ENCODE measurements around the gene MUC6.
"Not testable (repeated sequence)": the region's sequence is repeated elsewhere in the genome, so short reads cannot be mapped to it uniquely, and the experiment has no call there.

Gene MUC6

DNA sequence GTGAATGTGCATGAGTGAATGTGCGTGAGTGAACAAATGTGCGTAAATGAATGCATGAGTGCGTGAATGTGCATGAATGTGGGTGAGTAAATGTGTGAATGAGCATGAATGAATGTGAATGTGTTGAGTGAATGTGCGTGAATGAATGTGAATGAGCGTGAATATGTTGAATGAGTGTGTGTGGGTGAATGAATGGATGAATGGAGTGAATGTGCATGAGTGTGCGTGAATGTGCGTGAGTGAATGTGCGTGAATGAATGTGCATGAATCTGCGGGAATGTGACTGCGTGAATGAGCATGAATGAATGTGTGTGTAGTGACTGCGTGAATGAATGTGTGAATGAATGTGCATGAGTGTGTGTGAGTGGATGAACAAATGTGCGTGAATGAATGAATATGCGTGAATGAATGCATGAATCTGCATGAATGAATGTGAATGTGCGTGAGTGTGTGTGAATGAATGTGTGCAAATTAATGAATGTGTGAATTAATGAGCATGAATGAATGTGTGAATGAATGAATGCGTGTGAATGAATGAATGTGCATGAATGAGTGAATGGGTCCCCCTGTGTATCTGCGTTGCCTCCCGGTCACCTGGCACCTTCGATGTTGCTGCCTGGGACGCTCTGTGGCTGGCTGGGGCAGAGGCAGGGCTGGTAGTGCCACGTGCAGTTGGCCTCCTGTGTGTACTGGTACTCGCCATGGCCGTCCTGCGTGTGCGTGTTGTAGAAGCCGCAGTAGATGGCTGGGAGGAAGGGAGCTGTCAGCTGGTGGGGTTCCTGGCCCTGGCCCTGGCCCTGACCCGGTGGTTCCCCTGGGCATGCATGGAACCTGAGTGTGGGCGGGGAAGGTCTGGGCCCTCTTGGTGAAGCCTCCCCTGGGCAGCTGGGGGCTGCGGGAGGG lies 13.4 kb downstream of the MUC6 start:
- no peak for DNase-seq

GRCh38 chr11:1022411-1022810 lies 14.1 kb downstream of the MUC6 start:
- no peak for DNase-seq

- no peak for DNase-seq
These were observed 16.2 kb downstream of the MUC6 start for GRCh38 chr11:1020211-1020905.

DNA sequence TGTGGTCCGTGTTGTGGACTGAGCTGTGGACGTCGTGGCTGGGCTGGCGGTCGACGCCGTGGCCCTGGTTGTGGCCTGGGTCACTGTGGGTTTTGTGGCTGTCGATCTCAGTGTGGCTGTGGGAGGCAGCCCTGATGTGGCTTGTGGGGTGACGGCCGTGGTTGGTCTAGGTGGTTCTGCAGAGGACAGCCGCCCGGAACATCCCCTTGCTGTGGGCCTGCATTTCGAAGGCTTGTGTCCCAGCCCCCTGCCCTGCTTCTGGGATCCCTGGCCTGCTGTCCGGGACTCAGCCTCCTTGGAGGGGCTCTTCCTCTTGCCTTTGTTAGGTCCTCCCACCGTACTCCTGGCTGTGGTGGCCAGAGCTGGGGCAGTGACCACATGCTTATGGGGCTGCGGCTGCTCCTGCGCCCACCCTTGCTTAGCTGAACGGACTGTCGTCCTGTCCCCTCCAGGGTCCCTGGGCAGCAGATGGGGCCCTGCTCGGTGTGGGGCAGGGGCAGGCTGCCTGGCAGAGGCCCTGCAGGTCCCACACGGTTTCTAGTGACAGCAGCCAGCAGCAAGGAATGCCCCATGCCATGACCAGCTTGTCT lies 17.1 kb downstream of the MUC6 start:
- no peak for DNase-seq

DNA sequence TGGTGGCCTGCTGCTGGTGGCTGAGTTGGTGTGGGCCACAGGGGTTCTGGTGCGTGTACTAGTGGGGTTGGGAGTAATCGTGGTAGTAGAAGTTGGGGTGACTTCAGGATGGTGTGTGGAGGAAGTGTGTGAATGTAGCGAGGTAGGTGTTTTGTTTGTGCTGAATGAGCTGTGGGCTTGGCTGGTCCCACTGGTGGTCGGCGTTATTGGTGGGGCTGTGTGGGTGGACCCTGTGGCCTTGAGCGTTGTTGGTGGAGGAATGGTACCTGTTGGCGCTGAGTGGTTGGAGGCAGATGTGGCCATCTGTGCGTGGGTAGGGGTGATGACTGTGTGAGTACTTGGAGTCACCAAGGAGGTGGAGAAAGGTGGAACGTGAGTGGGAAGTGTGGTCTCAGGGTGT lies 18.4 kb downstream of the MUC6 start:
- no peak for DNase-seq

DNA sequence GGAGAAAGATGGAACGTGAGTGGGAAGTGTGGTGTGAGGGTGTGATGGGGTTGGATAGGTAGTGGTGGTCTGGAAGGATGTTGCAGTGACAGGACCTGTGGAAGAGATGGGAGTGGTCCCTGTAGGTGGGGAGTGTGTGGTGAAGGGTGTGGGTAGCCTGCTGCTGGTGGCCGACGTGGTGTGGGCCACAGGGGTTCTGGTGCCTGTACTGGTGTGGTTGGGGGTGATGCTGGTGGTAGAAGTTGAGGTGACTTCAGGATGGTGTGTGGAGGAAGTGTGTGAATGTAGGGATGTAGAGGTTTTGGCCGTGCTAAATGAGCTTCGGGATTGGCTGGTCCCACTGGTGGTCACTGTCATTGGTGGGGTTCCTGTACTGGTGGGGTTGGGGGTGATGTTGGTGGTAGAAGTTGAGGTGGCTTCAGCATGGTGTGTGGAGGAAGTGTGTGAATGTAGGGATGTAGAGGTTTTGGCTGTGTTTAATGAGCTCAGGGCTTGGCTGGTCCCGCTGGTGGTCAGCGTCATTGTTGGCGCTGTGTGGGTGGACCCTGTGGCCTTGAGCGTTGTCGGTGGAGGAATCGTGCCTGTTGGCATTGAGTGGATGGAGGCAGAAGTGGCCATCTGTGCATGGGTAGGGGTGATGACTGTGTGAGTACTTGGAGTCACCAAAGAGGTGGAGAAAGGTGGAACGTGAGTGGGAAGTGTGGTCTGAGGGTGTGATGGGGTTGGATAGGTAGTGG lies 19.1 kb downstream of the MUC6 start:
- peak; percentile 66 for DNase-seq

- DNase-seq = not testable (repeated sequence)
These were observed 19.9 kb downstream of the MUC6 start for GRCh38 chr11:1016610-1017126.

- no peak for DNase-seq
These were observed 20.5 kb downstream of the MUC6 start for GRCh38 chr11:1015826-1016545.

GRCh38 chr11:1015064-1015463 lies 21.5 kb downstream of the MUC6 start:
- no peak for DNase-seq

DNA sequence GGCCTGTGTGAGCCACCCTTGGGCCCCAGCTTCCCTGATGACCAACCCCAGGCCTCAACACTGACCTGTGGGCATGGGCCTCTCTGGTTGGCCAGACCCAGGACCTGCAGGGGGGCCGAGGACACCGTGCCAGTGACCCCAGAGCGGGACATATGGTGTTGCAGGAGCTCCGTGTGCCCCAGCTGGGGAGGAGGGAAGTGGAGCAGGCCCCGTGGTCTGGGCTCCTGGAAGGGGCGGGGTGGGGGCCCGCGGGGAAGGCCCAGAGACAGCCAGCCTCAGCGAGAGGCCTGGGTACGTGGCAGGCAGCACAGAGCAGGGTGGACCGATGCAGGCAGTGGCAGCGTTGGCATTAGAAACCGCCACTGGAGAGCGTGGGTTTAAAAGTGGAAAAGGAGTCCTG lies 22.2 kb downstream of the MUC6 start:
- no peak for DNase-seq

DNA sequence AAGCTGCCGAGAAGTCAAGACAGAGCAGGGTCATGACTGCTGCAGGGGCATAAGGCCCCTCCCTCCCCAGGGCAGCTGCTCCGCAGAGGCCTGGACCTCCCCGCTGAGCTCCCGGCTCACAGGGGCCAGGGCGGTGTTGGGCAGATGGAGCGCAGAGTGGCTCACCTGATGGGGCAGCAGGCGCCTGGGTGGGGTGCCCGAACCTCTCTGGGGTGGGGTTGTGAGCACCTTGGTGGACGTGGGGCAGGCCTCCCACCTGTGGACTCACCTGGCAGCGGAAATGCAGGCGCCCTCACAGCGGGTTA lies 22.9 kb downstream of the MUC6 start:
- DNase-seq = no peak

DNA sequence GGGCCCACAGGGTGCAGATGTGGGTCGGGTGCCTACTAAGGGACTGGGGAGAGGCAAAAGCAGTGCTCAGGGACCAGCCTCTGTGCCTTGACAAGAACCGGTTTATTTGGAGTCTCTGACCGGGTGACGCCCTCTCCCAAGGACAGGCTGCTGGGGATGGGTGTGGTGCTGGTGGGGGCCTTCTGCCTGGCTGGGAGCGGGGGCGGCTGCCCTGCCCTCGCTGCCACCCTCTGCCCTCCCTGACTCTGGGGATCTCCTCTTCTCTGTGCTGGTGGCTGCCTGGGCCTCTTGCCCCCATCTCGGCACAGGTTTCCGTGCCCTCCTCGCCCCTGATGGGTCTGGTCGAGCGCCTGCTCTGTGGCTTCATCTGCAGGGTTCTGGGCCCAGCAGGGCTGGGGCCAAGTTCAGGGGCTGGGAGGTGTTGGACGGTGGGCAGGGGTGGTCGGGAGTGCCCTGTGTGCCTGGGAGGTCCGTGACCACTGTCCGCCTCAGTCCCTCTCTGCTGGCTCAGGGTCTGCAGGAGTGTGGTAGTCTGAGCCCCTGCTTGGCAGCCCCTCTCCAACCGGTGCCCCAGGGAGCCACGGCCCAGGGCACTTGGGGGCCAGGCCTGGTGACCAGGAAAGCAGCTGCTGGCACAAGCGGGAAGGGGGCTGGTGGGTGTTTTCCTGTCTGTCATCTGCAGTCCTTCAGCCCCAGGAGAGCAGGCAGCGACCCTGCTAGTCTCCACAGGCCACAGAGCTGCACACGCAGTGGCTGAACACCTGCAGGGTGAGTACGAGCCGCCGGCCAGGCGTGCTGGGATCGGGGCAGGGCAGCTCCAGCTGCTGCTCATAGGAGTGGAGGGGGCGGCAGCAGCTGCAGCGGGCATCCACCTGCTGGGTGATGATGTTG lies 23.5 kb downstream of the MUC6 start:
- DNase-seq = no peak

DNA sequence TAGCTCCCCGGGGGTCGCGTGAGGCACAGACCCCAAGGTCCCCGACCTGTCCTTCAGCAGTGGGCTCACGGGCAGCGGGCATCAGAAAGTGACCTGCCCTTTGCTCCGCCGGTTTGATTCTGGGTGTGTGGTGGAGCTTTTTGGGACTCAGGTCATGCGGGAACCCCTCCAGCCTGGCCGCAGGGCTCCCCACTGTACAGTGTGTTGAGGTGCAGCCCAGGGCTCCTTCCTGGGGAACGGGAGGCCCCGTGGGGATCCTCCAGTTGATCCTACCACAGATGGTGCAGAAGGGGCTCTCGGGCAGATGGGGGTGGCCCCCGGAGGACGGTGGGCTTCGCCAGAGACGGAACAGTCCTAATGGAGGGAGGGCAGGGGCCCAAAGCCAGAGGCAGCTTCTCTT lies 24.2 kb downstream of the MUC6 start:
- DNase-seq = no peak

GRCh38 chr11:1011320-1011698 lies 25.2 kb downstream of the MUC6 start:
- no peak for DNase-seq

- no peak for DNase-seq
These were observed 25.8 kb downstream of the MUC6 start for GRCh38 chr11:1010551-1011319.

DNA sequence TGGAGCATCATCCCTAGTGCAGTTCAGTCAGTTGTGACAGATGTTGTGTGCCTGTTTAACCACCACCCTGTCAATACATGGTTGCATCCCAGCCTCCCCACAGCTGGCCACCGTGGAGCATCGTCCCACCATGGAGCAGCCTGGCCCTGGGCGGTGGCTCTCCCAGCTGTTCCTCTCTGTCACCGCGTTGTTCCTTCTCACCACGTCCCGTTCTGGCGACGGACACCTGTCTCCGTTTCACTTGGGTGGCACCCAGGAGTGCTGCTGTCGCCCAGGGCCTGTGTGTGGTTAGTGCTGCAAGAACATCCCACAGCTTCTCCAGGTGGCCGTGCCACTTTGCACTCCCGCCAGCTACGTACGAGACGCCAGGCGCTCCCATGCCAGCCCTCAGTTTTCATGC lies 26.5 kb downstream of the MUC6 start:
- DNase-seq = no peak

DNA sequence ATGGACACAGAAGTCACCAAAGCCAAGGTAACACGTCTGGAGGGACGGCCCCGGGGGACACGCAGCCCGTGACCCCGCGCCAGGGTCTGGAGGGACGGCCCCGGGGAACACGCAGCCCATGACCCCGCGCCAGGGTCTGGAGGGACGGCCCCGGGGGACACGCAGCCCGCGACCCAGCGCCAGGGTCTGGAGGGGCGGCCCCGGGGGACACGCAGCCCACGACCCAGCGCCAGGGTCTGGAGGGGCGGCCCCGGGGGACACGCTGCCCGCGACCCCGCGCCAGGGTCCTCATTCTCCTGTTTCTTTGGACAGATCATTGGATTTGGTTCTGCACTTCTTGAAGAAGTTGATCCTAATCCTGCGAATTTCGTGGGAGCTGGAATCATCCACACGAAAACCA lies 27.1 kb downstream of the MUC6 start:
- DNase-seq = no peak

DNA sequence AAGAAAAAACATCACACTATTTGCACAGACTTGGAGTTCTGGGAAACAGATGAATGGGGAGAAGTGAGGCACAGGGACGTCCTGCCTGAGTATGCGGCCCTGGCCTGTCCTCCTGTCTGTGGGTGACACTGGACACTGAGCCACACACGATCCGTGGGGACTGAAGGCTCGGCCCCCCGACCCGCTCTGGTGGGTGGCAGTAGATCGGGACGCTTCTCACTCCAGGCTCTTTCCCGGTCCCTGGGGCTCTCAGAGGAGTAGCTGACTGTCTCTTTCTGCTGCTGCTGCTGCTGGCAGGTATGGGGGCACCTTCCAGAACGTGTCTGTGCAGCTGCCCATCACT lies 27.7 kb downstream of the MUC6 start:
- DNase-seq = no peak

DNA sequence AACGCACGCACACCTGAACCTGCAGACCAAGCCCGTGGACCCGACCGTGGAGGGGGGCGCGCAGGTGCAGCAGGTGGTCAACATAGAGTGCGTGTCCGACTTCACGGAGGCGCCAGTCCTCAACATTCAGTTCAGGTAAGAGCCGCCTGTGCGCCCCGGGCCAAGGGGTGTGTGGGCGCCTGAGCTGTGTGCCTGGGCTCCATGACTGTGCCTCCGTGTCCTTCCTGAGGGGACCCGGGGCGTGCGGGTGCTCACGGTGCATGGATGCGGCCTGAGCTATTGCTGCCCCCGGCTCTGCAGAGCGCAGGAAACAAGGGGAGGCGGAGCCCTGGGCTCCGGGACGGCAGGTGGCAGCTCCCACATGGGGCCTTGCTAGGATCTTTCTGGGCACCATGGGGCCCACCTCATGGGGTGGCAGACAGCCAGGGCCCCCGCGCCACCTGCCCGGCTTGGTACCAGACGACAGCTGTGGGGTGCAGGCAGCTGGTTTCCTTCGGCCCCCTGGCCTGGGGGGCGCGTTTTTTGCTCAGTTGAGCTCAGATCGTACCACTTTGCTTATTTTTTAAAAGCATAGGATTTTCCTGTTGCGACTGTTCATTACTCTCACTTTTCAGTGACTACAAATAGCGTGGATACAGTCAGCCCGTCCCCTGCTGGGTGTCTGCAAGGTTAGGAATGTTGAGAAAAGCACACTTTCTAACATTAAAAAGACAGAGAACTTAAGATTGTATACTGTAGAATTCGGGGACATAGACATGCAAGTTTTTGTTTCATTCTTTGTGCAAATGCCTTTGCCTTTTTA lies 28.3 kb downstream of the MUC6 start:
- DNase-seq = no peak

- no peak for DNase-seq
These were observed 29.2 kb downstream of the MUC6 start for GRCh38 chr11:1007279-1007678.
